Activated CD4-positive, alpha-beta T cell treated with anti-CD3 and anti-CD28 coated beads, Interleukin-2, amount 50 U/mL, for 48 hours (primary cell): ENCODE data around the gene TICAM1.
"Not testable (repeated sequence)": the region's sequence is repeated elsewhere in the genome, so short reads cannot be mapped to it uniquely, and the experiment has no call there.

Source experiments
- DNase-seq, 2 experiments: peaks; one replicate each; pipeline ENCODE4 v3.0.0-alpha.2; 2020

The TICAM1 gene

GRCh38 chr19:4803736-4804695 lies 27.5 kb downstream of the TICAM1 start:
- peak; percentile 64 to 71 for DNase-seq

DNA sequence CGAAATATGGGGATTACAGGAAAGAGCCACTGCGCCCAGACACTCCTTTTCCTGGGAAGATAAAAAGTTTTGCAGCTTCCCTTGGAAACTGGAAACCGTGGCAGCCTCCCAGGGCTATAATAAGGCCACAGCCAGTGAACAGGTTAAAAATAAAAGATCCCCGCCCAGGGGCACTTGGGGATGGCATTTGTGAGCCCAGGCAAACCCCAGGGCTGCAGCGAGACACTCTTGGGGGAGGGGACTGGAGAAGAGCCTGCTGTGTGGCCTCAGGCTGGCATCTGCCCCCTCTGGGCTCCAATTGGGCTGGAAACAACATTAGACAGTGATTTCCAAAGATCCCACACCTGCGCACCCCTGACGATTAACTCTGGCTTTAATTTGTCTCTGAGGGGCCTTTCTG lies 28.8 kb downstream of the TICAM1 start:
- DNase-seq: no peak

GRCh38 chr19:4801085-4801619 lies 30.4 kb downstream of the TICAM1 start:
- no peak for DNase-seq

DNA sequence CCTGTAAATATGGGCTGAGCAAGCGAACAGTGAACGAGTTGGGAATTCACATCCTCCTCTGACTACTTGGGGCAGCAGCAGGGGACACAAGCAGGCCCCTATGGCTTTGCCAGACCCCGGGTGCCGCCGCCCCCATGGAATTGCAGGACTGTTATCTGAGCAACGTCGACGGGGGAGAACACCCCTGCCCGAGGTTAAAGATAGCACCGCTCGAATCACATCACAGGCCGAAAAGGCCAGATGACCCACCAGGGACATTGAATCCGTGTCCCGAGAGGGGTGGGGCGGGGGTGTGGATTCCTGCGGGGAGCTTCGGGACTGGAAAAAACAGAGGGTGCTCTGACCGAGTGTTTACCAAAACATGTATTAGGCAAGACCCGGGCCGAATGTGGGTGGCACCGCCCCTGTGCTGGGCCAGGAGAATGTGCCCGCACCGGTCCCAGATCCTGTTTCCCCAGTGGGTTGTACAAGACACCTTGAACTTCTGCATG lies 30.9 kb downstream of the TICAM1 start:
- no peak for DNase-seq

GRCh38 chr19:4795400-4795799 lies 36.1 kb downstream of the TICAM1 start:
- DNase-seq: no peak

- no peak for DNase-seq
These were observed 36.5 kb downstream of the TICAM1 start for GRCh38 chr19:4794971-4795370.

- DNase-seq: not testable (repeated sequence)
These were observed 38.2 kb downstream of the TICAM1 start for GRCh38 chr19:4793278-4793677.

GRCh38 chr19:4792866-4793195 lies 38.7 kb downstream of the TICAM1 start:
- DNase-seq: not testable (repeated sequence)

DNA sequence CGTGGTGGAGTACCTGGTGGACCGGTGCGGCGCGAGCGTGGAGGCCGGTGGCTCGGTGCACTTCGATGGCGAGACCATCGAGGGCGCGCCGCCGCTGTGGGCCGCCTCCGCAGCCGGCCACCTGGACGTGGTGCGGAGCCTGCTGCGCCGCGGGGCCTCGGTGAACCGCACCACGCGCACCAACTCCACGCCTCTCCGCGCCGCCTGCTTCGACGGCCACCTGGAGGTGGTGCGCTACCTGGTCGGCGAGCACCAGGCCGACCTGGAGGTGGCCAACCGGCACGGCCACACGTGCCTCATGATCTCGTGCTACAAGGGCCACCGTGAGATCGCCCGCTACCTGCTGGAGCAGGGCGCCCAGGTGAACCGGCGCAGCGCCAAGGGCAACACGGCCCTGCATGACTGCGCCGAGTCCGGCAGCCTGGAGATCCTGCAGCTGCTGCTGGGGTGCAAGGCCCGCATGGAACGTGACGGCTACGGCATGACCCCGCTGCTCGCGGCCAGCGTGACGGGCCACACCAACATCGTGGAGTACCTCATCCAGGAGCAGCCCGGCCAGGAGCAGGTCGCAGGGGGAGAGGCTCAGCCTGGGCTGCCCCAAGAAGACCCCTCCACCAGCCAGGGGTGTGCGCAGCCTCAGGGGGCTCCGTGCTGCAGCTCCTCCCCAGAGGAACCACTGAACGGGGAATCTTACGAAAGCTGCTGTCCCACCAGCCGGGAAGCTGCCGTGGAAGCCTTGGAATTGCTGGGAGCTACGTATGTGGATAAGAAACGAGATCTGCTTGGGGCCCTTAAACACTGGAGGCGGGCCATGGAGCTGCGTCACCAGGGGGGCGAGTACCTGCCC lies 39.3 kb downstream of the TICAM1 start:
- DNase-seq: peak in 1 of 2 experiments; percentile 14

DNA sequence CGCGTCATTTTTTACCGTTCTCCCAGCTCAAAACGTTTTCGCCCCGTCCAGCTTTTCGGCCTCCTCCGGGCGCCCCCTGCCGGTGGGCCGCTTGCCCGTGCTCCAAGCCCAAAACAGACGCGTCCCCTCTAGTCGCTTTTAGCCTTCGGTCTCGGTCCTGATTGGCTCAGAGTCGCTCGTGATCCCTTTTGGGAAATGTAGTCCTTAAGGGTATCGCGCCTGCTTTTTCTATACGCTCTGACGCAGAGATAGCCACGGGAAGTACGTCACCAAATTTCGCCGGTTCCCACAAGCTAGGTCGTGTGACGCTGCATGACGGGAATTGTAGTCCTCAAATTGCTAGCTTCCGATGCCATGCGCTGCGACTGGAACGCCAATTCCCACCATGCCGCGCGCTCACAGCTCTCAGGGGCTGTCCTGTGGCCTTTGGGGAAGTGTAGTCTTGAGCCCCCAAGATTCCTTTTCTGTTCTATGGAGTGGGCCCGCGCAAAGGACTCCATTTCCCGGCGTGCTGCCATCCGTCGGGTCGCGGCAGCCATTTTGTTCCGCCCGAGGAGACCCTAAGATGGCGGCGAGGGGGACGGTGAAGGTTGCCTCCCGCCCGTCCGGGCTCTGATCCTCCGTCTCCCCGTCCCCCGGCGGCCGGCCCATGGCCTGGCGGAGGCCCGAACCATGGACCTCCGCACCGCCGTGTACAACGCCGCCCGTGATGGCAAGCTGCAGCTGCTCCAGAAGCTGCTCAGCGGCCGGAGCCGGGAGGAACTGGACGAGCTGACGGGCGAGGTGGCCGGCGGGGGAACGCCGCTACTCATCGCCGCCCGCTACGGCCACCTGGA lies 40.1 kb downstream of the TICAM1 start, which contains the start of gene FEM1A:
FEM1A (plus strand) TSS at position 552 of the 836 bp plus-strand sequence; CDS start at position 673, 121 bp downstream.
- peak; percentile 97 to 98 for DNase-seq

- DNase-seq: not testable (repeated sequence)
These were observed 45.0 kb downstream of the TICAM1 start for GRCh38 chr19:4786412-4787016.

- DNase-seq: no peak
These were observed 49.7 kb downstream of the TICAM1 start for GRCh38 chr19:4781801-4782200.

GRCh38 chr19:4780860-4781259 lies 50.7 kb downstream of the TICAM1 start:
- no peak for DNase-seq

- not testable (repeated sequence) for DNase-seq
These were observed 53.4 kb downstream of the TICAM1 start for GRCh38 chr19:4778124-4778523.

GRCh38 chr19:4776436-4777211 lies 54.9 kb downstream of the TICAM1 start:
- no peak for DNase-seq

GRCh38 chr19:4775627-4776152 lies 55.8 kb downstream of the TICAM1 start:
- DNase-seq: no peak

GRCh38 chr19:4774136-4774535 lies 57.4 kb downstream of the TICAM1 start:
- DNase-seq: no peak

GRCh38 chr19:4773047-4773640 lies 58.4 kb downstream of the TICAM1 start:
- DNase-seq: no peak

- no peak for DNase-seq
These were observed 58.9 kb downstream of the TICAM1 start for GRCh38 chr19:4772566-4772965.
